Astrocyte (in vitro differentiated cells and primary cell): ENCODE results near the gene TSACC. TPM values are rescaled to one million over a fixed set of nuclear protein-coding genes. Genes with fewer than 3 reads are reported as not detected.

Source experiments
- DNase-seq: peaks from one replicate; pipeline ENCODE4 v3.0.0-alpha.2; 2010; ENCODE audit warnings: low read depth
- FAIRE-seq: peaks from 2 replicates; lab custom pipeline; 2011; peaks lifted over from hg19 to GRCh38; lab: Jason Lieb, UNC
- H2AFZ ChIP-seq: 2 replicates; pipeline ENCODE4 v1.6.0; 2012; ENCODE audit warnings: low read depth, low read length, inconsistent platforms
- H3K27ac ChIP-seq: 2 replicates; pipeline ENCODE4 v1.5.1; 2011; ENCODE audit warnings: low read depth, low read length, inconsistent platforms
- H3K27me3 ChIP-seq: 2 replicates; pipeline ENCODE4 v1.6.0; 2011; ENCODE audit warnings: low read length, inconsistent platforms; ENCODE audit not compliant: insufficient read depth
- H3K36me3 ChIP-seq: 2 replicates; pipeline ENCODE4 v1.5.1; 2011; ENCODE audit warnings: low read length, inconsistent platforms; ENCODE audit not compliant: insufficient read depth
- H3K4me1 ChIP-seq: 2 replicates; pipeline ENCODE4 v1.5.1; 2011; ENCODE audit warnings: low read length, inconsistent platforms; ENCODE audit not compliant: insufficient read depth
- H3K4me2 ChIP-seq: 2 replicates; pipeline ENCODE4 v1.6.0; 2012; ENCODE audit warnings: low read length, inconsistent platforms
- H3K4me3 ChIP-seq: 2 replicates; pipeline ENCODE4 v1.5.1; 2011; ENCODE audit warnings: low read depth, mild to moderate bottlenecking, low read length, inconsistent platforms; ENCODE audit not compliant: insufficient read depth
- H3K79me2 ChIP-seq: 2 replicates; pipeline ENCODE4 v1.6.0; 2012; ENCODE audit warnings: mild to moderate bottlenecking, low read length, inconsistent platforms; ENCODE audit not compliant: insufficient read depth
- H3K9ac ChIP-seq: 2 replicates; pipeline ENCODE4 v1.6.0; 2012; ENCODE audit warnings: mild to moderate bottlenecking, low read length, inconsistent platforms
- H3K9me3 ChIP-seq: 2 replicates; pipeline ENCODE4 v1.5.1; 2012; ENCODE audit warnings: low read depth, mild to moderate bottlenecking, low read length, inconsistent platforms; ENCODE audit not compliant: insufficient read depth
- H4K20me1 ChIP-seq: 2 replicates; pipeline ENCODE4 v1.6.0; 2012; ENCODE audit warnings: low read length, inconsistent platforms; ENCODE audit not compliant: insufficient read depth
- H3K27ac Mint-ChIP-seq: one replicate; pipeline ENCODE4 v1.8.0; 2021; ENCODE audit warnings: mild to moderate bottlenecking, mixed read lengths; ENCODE audit not compliant: unreplicated experiment
- H3K27me3 Mint-ChIP-seq: one replicate; pipeline ENCODE4 v1.8.0; 2021; ENCODE audit warnings: low read depth, mixed read lengths; ENCODE audit not compliant: unreplicated experiment
- H3K36me3 Mint-ChIP-seq: one replicate; pipeline ENCODE4 v1.8.0; 2021; ENCODE audit warnings: low read depth, mixed read lengths; ENCODE audit not compliant: unreplicated experiment
- H3K4me1 Mint-ChIP-seq: one replicate; pipeline ENCODE4 v1.8.0; 2021; ENCODE audit warnings: low read depth, mixed read lengths; ENCODE audit not compliant: unreplicated experiment
- H3K4me3 Mint-ChIP-seq: one replicate; pipeline ENCODE4 v1.8.0; 2021; ENCODE audit warnings: mild to moderate bottlenecking, moderate library complexity, mixed read lengths; ENCODE audit not compliant: unreplicated experiment
- H3K9me3 Mint-ChIP-seq: one replicate; pipeline ENCODE4 v1.8.0; 2021; ENCODE audit warnings: mild to moderate bottlenecking, mixed read lengths; ENCODE audit not compliant: unreplicated experiment
- EZH2 ChIP-seq: IDR thresholded peaks from 2 replicates; pipeline ENCODE4 v1.6.1; 2012; ENCODE audit warnings: mild to moderate bottlenecking, low read length, inconsistent platforms; ENCODE audit not compliant: insufficient read depth
- total RNA-seq: library from RNA; stranded (reverse); gene quantifications from 2 replicates; pipeline ENCODE4 v1.2.1, GENCODE V29; 2021
- TF ChIP-seq, protein P1 (sequence below): IDR thresholded peaks from 2 replicates; pipeline ENCODE4 v1.5.1; 2011; ENCODE audit warnings: low read depth, mild to moderate bottlenecking, inconsistent platforms, low read length, moderate library complexity; ENCODE audit not compliant: insufficient read depth

Gene TSACC
- total RNA-seq, 1 donor from 2014 or later = 1.0 TPM

DNA sequence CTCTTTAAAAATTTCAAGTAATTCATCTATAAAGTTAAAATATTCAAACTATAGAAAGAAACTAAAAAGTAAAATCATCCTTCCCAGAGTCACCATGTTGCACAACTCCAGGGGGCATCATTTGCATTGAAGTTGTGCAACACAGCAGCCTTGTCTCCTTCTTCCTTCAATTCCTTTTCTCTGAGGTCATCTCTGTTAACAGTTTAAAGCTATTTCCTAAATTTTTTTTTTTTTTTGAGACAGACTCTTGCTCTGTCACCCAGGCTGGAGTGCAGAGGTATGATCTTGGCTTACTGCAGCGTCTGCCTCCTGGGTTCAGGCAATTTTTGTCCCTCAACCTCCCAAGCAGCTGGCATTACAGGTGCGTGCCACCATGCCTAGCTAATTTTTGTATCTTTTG, 37.8 kb downstream of the TSACC start:
- no peak overlapping the region for H3K27ac Mint-ChIP-seq

GRCh38 chr1:156376958-156377919, 38.9 kb downstream of the TSACC start:
- peaks cover 3% of the 10 kb centered on the region for H3K4me1 Mint-ChIP-seq
- no peak overlapping the region for H3K27ac Mint-ChIP-seq
- Histone ChIP-seq H3K4me2 (no peak overlapping the region), H4K20me1 (no peaks in the 10 kb centered on the region), H3K9me3 (no peaks in the 10 kb centered on the region), H3K27me3 (peaks cover 5% of the 10 kb centered on the region), H3K4me1 (no peaks in the 10 kb centered on the region), H3K4me3 (no peak overlapping the region), H3K36me3 (no peaks in the 10 kb centered on the region), H2AFZ (no peak overlapping the region), H3K9ac (no peak overlapping the region), H3K79me2 (no peaks in the 10 kb centered on the region), H3K27ac (no peak overlapping the region)
- H3K4me3 Mint-ChIP-seq = no peak overlapping the region
- TF ChIP-seq EZH2 = no peak
- TF ChIP-seq, protein P1, sequence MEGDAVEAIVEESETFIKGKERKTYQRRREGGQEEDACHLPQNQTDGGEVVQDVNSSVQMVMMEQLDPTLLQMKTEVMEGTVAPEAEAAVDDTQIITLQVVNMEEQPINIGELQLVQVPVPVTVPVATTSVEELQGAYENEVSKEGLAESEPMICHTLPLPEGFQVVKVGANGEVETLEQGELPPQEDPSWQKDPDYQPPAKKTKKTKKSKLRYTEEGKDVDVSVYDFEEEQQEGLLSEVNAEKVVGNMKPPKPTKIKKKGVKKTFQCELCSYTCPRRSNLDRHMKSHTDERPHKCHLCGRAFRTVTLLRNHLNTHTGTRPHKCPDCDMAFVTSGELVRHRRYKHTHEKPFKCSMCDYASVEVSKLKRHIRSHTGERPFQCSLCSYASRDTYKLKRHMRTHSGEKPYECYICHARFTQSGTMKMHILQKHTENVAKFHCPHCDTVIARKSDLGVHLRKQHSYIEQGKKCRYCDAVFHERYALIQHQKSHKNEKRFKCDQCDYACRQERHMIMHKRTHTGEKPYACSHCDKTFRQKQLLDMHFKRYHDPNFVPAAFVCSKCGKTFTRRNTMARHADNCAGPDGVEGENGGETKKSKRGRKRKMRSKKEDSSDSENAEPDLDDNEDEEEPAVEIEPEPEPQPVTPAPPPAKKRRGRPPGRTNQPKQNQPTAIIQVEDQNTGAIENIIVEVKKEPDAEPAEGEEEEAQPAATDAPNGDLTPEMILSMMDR = no peak
- DNase-seq = no peak
- FAIRE-seq = no peak
- H3K27me3 Mint-ChIP-seq = peaks cover 23% of the 10 kb centered on the region
- no peaks in the 10 kb centered on the region for H3K9me3 Mint-ChIP-seq
- no peaks in the 10 kb centered on the region for H3K36me3 Mint-ChIP-seq

More for the DNA sequence above, 37.8 kb downstream of the TSACC start:
- FAIRE-seq = no peak
- no peaks in the 10 kb centered on the region for H3K9me3 ChIP-seq
- no peaks in the 10 kb centered on the region for H4K20me1 ChIP-seq
- peaks cover 22% of the 10 kb centered on the region for H3K27me3 Mint-ChIP-seq
- H3K4me1 Mint-ChIP-seq = peaks cover 8% of the 10 kb centered on the region
- no peak overlapping the region for H3K27ac ChIP-seq
- no peak overlapping the region for H2AFZ ChIP-seq
- TF ChIP-seq, protein P1 = no peak
- TF ChIP-seq EZH2 = no peak
- no peaks in the 10 kb centered on the region for H3K36me3 Mint-ChIP-seq
- no peak overlapping the region for H3K4me2 ChIP-seq
- no peaks in the 10 kb centered on the region for H3K4me1 ChIP-seq
- H3K9me3 Mint-ChIP-seq = no peaks in the 10 kb centered on the region
- H3K4me3 ChIP-seq = no peak overlapping the region
- H3K4me3 Mint-ChIP-seq = no peak overlapping the region
- no peaks in the 10 kb centered on the region for H3K36me3 ChIP-seq
- no peak overlapping the region for H3K9ac ChIP-seq
- H3K27me3 ChIP-seq = peaks cover 5% of the 10 kb centered on the region
- no peaks in the 10 kb centered on the region for H3K79me2 ChIP-seq
- DNase-seq = no peak

- Mint-ChIP-seq H3K4me3 (no peak overlapping the region), H3K4me1 (peaks cover 3% of the 10 kb centered on the region)
- H3K79me2 ChIP-seq = no peaks in the 10 kb centered on the region
Observed at GRCh38 chr1:156378557-156378956, 40.2 kb downstream of the TSACC start.

More at GRCh38 chr1:156378557-156378956, 40.2 kb downstream of the TSACC start:
- H3K4me3 ChIP-seq = no peak overlapping the region
- H3K9ac ChIP-seq = no peak overlapping the region
- H3K27me3 Mint-ChIP-seq = peaks cover 15% of the 10 kb centered on the region
- H3K27ac ChIP-seq = no peak overlapping the region
- H3K27me3 ChIP-seq = peaks cover 2% of the 10 kb centered on the region
- no peak overlapping the region for H3K27ac Mint-ChIP-seq
- no peaks in the 10 kb centered on the region for H3K9me3 ChIP-seq
- DNase-seq (no peak), FAIRE-seq (no peak)
- no peaks in the 10 kb centered on the region for H3K4me1 ChIP-seq
- no peaks in the 10 kb centered on the region for H4K20me1 ChIP-seq
- H3K36me3 Mint-ChIP-seq = no peaks in the 10 kb centered on the region
- H3K4me2 ChIP-seq = no peak overlapping the region
- no peak overlapping the region for H2AFZ ChIP-seq
- TF ChIP-seq, protein P1 = no peak
- TF ChIP-seq EZH2 = no peak
- H3K36me3 ChIP-seq = no peaks in the 10 kb centered on the region
- H3K9me3 Mint-ChIP-seq = no peaks in the 10 kb centered on the region
